ENCODE measurements around the gene GRB14.

The GRB14 gene

DNA sequence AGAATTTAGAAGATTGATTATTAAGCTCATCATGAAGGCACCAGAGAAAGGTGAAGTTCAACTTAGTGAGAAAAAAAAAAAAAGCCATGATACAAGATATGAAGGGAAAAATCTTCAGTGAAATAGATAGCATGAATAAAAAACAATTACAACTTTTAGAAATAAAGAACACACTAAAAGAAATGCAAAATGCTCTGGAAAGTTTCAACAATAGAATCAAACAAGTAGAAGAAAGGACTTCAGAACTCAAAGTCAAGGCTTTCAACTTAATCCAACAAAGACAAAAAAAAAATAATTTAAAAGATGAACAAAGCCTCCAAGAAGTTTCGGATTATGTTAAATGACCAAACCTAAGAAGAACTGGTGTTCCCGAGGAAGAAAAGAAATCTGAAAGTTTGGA lies 105.5 kb downstream of the GRB14 start:
- TF ChIP-seq, protein P1, sequence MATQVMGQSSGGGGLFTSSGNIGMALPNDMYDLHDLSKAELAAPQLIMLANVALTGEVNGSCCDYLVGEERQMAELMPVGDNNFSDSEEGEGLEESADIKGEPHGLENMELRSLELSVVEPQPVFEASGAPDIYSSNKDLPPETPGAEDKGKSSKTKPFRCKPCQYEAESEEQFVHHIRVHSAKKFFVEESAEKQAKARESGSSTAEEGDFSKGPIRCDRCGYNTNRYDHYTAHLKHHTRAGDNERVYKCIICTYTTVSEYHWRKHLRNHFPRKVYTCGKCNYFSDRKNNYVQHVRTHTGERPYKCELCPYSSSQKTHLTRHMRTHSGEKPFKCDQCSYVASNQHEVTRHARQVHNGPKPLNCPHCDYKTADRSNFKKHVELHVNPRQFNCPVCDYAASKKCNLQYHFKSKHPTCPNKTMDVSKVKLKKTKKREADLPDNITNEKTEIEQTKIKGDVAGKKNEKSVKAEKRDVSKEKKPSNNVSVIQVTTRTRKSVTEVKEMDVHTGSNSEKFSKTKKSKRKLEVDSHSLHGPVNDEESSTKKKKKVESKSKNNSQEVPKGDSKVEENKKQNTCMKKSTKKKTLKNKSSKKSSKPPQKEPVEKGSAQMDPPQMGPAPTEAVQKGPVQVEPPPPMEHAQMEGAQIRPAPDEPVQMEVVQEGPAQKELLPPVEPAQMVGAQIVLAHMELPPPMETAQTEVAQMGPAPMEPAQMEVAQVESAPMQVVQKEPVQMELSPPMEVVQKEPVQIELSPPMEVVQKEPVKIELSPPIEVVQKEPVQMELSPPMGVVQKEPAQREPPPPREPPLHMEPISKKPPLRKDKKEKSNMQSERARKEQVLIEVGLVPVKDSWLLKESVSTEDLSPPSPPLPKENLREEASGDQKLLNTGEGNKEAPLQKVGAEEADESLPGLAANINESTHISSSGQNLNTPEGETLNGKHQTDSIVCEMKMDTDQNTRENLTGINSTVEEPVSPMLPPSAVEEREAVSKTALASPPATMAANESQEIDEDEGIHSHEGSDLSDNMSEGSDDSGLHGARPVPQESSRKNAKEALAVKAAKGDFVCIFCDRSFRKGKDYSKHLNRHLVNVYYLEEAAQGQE (IDR thresholded peaks at IDR 0.05; ENCODE audit: low read depth): no peak
- TF ChIP-seq TCF12 (IDR thresholded peaks at IDR 0.05; ENCODE audit: low read depth) (no peak), CREB1 (IDR thresholded peaks at IDR 0.05; ENCODE audit: low read depth) (no peak), EGR1 (IDR thresholded peaks at IDR 0.05) (no peak), CEBPB (IDR thresholded peaks at IDR 0.05) (no peak), EP300 (IDR thresholded peaks at IDR 0.05; ENCODE audit: borderline replicate concordance) (no peak), NFIC (IDR thresholded peaks at IDR 0.05) (no peak)
- TF ChIP-seq, protein P2, sequence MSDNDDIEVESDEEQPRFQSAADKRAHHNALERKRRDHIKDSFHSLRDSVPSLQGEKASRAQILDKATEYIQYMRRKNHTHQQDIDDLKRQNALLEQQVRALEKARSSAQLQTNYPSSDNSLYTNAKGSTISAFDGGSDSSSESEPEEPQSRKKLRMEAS (IDR thresholded peaks at IDR 0.05): no peak

DNA sequence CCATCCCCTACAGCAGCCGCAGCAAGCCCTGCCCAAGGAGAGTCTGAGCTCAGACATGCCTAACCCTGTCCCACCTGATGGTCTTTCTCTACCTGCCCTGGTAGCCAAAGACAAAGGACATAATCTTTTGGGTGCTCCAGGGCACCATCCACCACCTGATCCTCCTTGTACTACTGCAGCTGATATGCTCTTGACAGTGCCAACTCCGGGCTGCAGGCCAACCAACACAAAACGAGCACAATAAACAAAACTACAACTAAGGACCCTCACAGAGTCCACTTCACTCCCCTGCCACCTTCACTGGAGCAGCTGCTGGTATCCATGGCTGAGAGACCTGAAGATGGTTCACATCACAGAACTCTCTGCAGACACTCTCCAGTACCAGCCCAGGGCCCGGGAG lies 106.3 kb downstream of the GRB14 start:
- TF ChIP-seq FOXM1 (IDR thresholded peaks at IDR 0.05; ENCODE audit: borderline replicate concordance, low read depth): no peak
- TF ChIP-seq, protein P2 (IDR thresholded peaks at IDR 0.05): no peak
- TF ChIP-seq EGR1 (IDR thresholded peaks at IDR 0.05): no peak
- TF ChIP-seq RAD21 (IDR thresholded peaks at IDR 0.05; ENCODE audit: low read depth): no peak
- no peak for TF ChIP-seq YY1 (IDR thresholded peaks at IDR 0.05; ENCODE audit: low read depth)
- no peak for TF ChIP-seq CEBPB (IDR thresholded peaks at IDR 0.05)
- TF ChIP-seq EP300 (IDR thresholded peaks at IDR 0.05; ENCODE audit: borderline replicate concordance): no peak
- TF ChIP-seq ZBTB7A (IDR thresholded peaks at IDR 0.05; ENCODE audit: low read depth): no peak
- TF ChIP-seq CREB1 (IDR thresholded peaks at IDR 0.05; ENCODE audit: low read depth): no peak
- TF ChIP-seq, protein P1 (IDR thresholded peaks at IDR 0.05; ENCODE audit: low read depth): no peak
- TF ChIP-seq NFIC (IDR thresholded peaks at IDR 0.05): no peak
- no peak for TF ChIP-seq TAF1 (IDR thresholded peaks at IDR 0.05; ENCODE audit: low read depth)
- TF ChIP-seq TCF12 (IDR thresholded peaks at IDR 0.05; ENCODE audit: low read depth): no peak

DNA sequence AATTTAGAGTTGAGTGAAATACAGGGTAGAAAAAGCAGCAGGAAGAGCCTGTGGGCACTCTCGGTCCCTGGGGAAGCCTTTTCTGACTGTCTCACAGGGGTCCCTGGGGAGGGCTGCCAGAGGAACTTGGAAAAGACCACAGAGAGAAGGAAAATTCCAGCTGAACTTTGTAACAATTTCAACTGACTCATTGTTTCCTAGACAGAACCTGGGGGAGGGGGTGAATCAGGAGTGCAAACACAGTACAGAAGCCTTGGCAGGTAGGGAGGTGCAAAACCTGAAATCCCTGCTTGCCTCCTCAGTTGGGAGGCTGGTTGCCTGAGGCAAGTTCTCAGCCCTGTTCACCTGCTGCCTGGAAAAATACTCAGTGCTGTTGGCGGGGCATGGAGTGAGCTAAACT lies 106.8 kb downstream of the GRB14 start:
- TF ChIP-seq, protein P2 (IDR thresholded peaks at IDR 0.05): no peak
- TF ChIP-seq YY1 (IDR thresholded peaks at IDR 0.05; ENCODE audit: low read depth): no peak
- no peak for TF ChIP-seq EP300 (IDR thresholded peaks at IDR 0.05; ENCODE audit: borderline replicate concordance)
- TF ChIP-seq, protein P3, sequence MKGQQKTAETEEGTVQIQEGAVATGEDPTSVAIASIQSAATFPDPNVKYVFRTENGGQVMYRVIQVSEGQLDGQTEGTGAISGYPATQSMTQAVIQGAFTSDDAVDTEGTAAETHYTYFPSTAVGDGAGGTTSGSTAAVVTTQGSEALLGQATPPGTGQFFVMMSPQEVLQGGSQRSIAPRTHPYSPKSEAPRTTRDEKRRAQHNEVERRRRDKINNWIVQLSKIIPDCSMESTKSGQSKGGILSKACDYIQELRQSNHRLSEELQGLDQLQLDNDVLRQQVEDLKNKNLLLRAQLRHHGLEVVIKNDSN (IDR thresholded peaks at IDR 0.05): no peak
- no peak for TF ChIP-seq TAF1 (IDR thresholded peaks at IDR 0.05; ENCODE audit: low read depth)
- TF ChIP-seq NFIC (IDR thresholded peaks at IDR 0.05): no peak
- no peak for TF ChIP-seq CREB1 (IDR thresholded peaks at IDR 0.05; ENCODE audit: low read depth)
- no peak for TF ChIP-seq TCF12 (IDR thresholded peaks at IDR 0.05; ENCODE audit: low read depth)
- TF ChIP-seq CEBPB (IDR thresholded peaks at IDR 0.05): no peak
- no peak for TF ChIP-seq RAD21 (IDR thresholded peaks at IDR 0.05; ENCODE audit: low read depth)
- TF ChIP-seq TEAD4 (IDR thresholded peaks at IDR 0.05): no peak
- no peak for TF ChIP-seq ZBTB7A (IDR thresholded peaks at IDR 0.05; ENCODE audit: low read depth)
- TF ChIP-seq, protein P1 (IDR thresholded peaks at IDR 0.05; ENCODE audit: low read depth): no peak
- TF ChIP-seq FOXM1 (IDR thresholded peaks at IDR 0.05; ENCODE audit: borderline replicate concordance, low read depth): no peak
- no peak for TF ChIP-seq EGR1 (IDR thresholded peaks at IDR 0.05)

DNA sequence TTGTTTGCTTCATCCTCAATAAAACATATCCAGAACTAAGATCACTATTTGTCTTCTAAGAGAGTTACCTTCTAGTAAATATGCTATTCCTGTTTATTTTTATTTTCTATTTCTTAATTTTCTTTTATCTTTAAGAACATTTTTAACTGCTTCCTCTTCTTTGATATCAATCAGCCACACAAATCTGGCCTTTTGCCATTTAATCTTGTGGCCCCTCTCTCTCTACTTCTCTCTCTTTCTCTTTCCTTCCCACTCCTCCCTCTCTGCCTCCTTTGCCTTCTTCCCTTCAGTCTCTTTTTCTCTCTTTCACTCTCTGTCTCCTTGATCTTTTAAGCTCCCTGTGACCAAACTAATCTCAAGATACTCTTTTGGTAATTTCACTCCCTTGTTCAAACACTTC lies 108.4 kb downstream of the GRB14 start:
- TF ChIP-seq CEBPB (IDR thresholded peaks at IDR 0.05) (no peak), FOXM1 (IDR thresholded peaks at IDR 0.05; ENCODE audit: borderline replicate concordance, low read depth) (no peak), RAD21 (IDR thresholded peaks at IDR 0.05; ENCODE audit: low read depth) (no peak)

DNA sequence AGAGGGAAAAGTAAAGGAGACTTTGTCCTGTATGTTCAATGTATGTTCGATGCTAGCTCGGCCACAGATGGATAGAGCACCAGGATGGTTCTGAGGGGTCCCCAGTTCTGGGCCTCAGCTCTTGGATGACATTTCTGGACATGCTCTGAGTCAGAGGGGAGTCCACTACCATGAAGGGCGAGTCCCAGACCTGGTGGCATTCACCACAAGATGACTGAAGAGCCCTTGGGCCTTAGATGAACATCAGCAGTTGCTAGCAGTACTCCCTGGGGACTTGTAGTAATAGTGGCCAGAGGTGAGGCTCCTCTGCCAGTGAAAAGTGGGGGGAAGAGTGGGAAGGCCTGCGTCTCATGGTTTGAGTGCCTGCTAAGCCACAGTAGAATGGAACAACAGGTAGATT lies 109.5 kb downstream of the GRB14 start:
- no peak for TF ChIP-seq NFIC (IDR thresholded peaks at IDR 0.05)
- no peak for TF ChIP-seq TEAD4 (IDR thresholded peaks at IDR 0.05)
- TF ChIP-seq EP300 (IDR thresholded peaks at IDR 0.05; ENCODE audit: borderline replicate concordance): no peak
- no peak for TF ChIP-seq ZBTB7A (IDR thresholded peaks at IDR 0.05; ENCODE audit: low read depth)
